Colonic mucosa (tissue), 4 donors: Measurements from ENCODE around the gene BTBD10. TPM values are rescaled to one million over a fixed set of nuclear protein-coding genes. Genes with fewer than 3 reads are reported as not detected.

Experiments
- DNase-seq: peaks from one replicate; pipeline ENCODE4 v3.0.0-alpha.2; 2020
- H3K27ac ChIP-seq: fragments of 200-600 bp; one replicate; pipeline ENCODE4 v1.8.0; 2021
- H3K27me3 ChIP-seq: fragments of 200-600 bp; one replicate; pipeline ENCODE4 v1.8.0; 2021
- H3K36me3 ChIP-seq: fragments of 200-600 bp; one replicate; pipeline ENCODE4 v1.8.0; 2021
- H3K4me1 ChIP-seq: fragments of 200-600 bp; one replicate; pipeline ENCODE4 v1.8.0; 2021; ENCODE audit warnings: mild to moderate bottlenecking
- H3K4me3 ChIP-seq: fragments of 200-600 bp; one replicate; pipeline ENCODE4 v1.8.0; 2021
- H3K9ac ChIP-seq, 2 donors: one replicate each; pipeline ENCODE4 v1.7.0; 2013; ENCODE audit warnings: control low read depth in 2 of 2, low read depth in 2 of 2, low read length in 2 of 2
- H3K9me3 ChIP-seq: fragments of 200-600 bp; one replicate; pipeline ENCODE4 v1.8.0; 2021
- CTCF ChIP-seq: fragments of 200-600 bp; IDR thresholded peaks from one replicate; pipeline ENCODE4 v1.8.0; 2022; ENCODE audit warnings: antibody characterized with exemption, mild to moderate bottlenecking
- intact Hi-C: fragments of 100-400 bp; cut with DNase I; formaldehyde crosslinking; loops from one replicate; pipeline ENCODE4 v1.14.1; 2022
- total RNA-seq, 2 donors: library from RNA; stranded (reverse); fragmentation: NEBNext Ultra II Directional in 1 of 2; extraction: Animal tissue kit (Norgen Biotek cat#: 25700) in 1 of 2; gene quantifications; one replicate each; pipeline ENCODE4 v1.2.1, GENCODE V29; 2021
- donor health status: healthy.
- donor health status: DM: no; HTN: no; CAD: no.
- donor health status: DM: no; HTN: no; CAD: no.

The BTBD10 gene
- total RNA-seq, 2 donors from 2014 or later = 31.8 to 34.5 TPM

GRCh38 chr11:13461291-13461690 lies 1.7 kb downstream of the BTBD10 start:
- TF ChIP-seq CTCF = no peak
- no peak overlapping the region for H3K27ac ChIP-seq
- intact Hi-C loops = loop anchor here (10.0 kb wide), 1 partner anchor 106 kb away; no protein-coding TSS in a partner anchor

DNA sequence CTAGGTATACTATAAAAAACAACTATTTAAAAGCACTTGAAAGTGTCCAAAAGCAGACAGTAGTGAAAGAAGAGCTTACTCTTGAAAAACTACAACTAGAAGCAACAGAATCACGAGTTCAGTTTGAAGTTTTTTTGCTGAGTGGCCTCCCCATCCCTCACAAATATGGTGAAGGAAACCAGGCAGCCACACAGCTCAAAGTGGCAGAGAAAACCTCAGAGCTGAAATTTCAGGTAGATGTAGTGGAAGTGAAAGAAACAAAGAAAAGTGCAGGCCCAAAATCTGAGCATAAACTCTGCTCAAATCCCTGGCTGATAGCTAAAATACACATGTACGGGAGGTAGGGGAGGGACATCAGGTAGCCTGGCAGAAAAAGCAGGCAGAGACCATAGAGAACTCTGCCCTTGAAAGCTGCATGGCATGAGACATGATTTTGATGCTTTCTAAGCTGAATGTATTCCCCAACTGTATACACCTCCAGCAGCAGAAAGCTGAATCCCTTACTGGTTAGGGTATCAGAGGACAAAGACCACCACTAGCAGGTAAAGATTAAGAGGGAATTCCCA lies 12.1 kb downstream of the BTBD10 start:
- H3K36me3 ChIP-seq = no peaks in the 10 kb centered on the region
- TF ChIP-seq CTCF = no peak
- H3K27ac ChIP-seq = no peak overlapping the region
- no peaks in the 10 kb centered on the region for H3K9me3 ChIP-seq
- no peak overlapping the region for H3K9ac ChIP-seq
- H3K27me3 ChIP-seq = no peaks in the 10 kb centered on the region
- H3K4me1 ChIP-seq = peaks cover 3% of the 10 kb centered on the region
- H3K4me3 ChIP-seq = no peak overlapping the region
- intact Hi-C loops = no loop called here
- no peak for DNase-seq

More at GRCh38 chr11:13461291-13461690, 1.7 kb downstream of the BTBD10 start:
- no peak overlapping the region for H3K9ac ChIP-seq
- H3K4me1 ChIP-seq = no peaks in the 10 kb centered on the region
- no peak for DNase-seq
- no peaks in the 10 kb centered on the region for H3K9me3 ChIP-seq
- H3K27me3 ChIP-seq = no peaks in the 10 kb centered on the region
- no peaks in the 10 kb centered on the region for H3K36me3 ChIP-seq
- H3K4me3 ChIP-seq = no peak overlapping the region

DNA sequence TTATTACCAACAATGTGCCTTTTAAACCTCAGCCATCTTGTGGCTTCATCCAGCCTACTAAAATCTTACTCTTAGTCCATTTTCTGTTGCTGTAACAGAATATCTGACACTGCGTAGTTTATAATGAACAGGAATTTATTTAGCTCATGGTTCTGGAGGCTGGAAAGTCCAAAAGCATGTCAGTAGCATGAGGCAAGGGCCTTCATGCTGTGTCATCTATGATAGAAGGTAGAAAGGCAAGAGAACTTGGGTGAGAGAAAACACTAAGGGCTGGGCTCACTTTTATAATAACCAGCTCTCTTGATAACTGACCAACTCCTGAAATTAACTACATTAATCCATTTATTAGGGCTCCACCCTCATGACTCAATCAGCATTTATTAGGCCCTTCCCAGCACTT lies 13.5 kb downstream of the BTBD10 start:
- Histone ChIP-seq H3K4me3 (no peak overlapping the region), H3K9ac (no peak overlapping the region), H3K27ac (no peak overlapping the region), H3K4me1 (peaks cover 5% of the 10 kb centered on the region), H3K27me3 (no peaks in the 10 kb centered on the region), H3K9me3 (no peaks in the 10 kb centered on the region), H3K36me3 (no peaks in the 10 kb centered on the region)
- no peak for TF ChIP-seq CTCF
- intact Hi-C loops = no loop called here
- no peak for DNase-seq

GRCh38 chr11:13448876-13449275 lies 14.1 kb downstream of the BTBD10 start:
- no peak for TF ChIP-seq CTCF
- peaks cover 5% of the 10 kb centered on the region for H3K4me1 ChIP-seq
- H3K27ac ChIP-seq = no peak overlapping the region
- H3K4me3 ChIP-seq = no peak overlapping the region
- H3K9ac ChIP-seq = no peak overlapping the region
- intact Hi-C loops = no loop called here
- no peaks in the 10 kb centered on the region for H3K36me3 ChIP-seq
- H3K27me3 ChIP-seq = no peaks in the 10 kb centered on the region
- H3K9me3 ChIP-seq = no peaks in the 10 kb centered on the region
- DNase-seq = no peak

GRCh38 chr11:13446444-13446843 lies 16.6 kb downstream of the BTBD10 start:
- Histone ChIP-seq H3K9ac (no peak overlapping the region), H3K9me3 (no peaks in the 10 kb centered on the region), H3K36me3 (no peaks in the 10 kb centered on the region), H3K4me1 (peaks cover 5% of the 10 kb centered on the region), H3K27ac (no peak overlapping the region), H3K4me3 (no peak overlapping the region), H3K27me3 (no peaks in the 10 kb centered on the region)
- no peak for DNase-seq
- intact Hi-C loops = no loop called here
- no peak for TF ChIP-seq CTCF
